HG03575 (cell line): Measurements from ENCODE around the gene SPDYE6.
"Not testable (repeated sequence)": the region's sequence is repeated elsewhere in the genome, so short reads cannot be mapped to it uniquely, and the experiment has no call there.

ENCODE experiments used
- ATAC-seq: cut with Tn5 transposase; IDR thresholded peaks from one replicate; pipeline ENCODE4 v1.9.1; 2021; ENCODE audit not compliant: unreplicated experiment, insufficient number of reproducible peaks, low FRiP score; ENCODE audit errors: extremely low read depth

Gene SPDYE6

DNA sequence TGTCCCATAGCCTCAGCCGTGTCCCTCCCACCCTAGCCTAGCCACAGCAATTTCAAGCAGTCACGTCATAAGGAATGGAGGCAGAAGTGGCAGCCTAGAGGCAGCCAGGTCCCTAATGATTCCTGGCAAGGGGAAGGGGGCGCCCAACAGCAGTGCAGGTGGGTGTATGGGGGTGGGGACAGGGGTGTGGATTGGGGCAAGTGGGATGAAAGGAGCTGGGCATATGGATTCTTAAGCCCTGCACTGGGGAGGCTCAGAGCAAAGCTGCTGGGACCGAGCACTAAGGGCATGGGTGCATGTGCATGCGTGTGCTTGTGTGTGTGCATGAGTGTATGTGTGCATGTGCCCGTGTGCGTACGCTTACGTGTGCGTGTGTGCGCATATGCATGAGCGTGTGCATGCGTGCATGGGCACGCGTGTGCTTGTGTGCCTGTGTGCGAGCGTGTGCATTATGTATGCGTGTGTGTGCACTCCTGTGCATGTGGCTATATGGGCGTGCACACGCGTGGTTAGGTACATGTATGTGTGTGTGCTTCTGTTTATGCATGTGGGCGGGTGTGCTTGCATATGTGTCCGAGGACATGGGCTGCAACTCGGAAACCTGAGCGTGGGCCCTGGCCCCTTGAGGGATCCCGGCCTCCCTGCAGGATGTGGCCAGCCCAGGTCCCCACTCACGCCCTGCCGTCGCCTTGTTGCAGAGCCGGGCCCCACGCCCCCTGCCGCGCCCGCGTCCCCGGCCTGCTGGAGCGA, 35.5 kb downstream of the SPDYE6 start:
- no peak for ATAC-seq

DNA sequence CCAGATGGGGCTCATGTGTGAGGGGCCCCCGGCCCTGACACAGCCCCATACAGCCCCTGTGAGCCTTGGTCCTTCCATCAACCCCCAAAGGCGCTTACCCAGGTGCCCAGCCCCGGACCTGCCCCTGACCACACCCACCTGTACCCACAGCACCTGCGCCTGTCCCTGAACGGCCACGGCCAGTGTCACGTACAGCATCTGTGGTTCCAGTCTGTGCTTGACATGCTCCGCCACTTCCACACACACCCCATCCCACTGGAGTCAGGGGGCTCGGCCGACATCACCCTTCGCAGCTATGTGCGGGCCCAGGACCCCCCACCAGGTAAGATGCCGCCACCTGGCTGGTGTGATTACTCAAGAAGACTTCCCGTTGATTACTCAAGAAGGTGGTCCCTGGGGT, 36.1 kb downstream of the SPDYE6 start:
- no peak for ATAC-seq

DNA sequence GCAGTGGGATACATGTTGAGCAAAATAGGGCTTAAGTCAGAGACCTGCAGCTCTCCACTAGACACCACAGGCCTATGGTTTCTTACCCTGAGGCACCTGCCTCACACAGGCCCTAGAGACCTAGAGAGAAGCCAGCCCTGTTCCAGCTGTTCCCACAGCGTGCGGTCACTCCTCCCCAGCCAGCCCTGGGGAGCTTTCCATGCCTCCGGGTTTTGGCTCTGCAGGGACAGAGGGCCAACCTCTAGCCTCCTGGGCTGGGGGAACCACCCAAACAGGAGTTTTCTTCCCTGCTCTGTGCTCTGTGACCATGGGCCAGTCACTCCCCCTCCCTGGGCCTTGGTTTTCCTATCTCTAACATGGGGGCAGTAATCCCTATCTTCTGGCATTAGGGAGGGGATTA, 36.6 kb downstream of the SPDYE6 start:
- no peak for ATAC-seq

DNA sequence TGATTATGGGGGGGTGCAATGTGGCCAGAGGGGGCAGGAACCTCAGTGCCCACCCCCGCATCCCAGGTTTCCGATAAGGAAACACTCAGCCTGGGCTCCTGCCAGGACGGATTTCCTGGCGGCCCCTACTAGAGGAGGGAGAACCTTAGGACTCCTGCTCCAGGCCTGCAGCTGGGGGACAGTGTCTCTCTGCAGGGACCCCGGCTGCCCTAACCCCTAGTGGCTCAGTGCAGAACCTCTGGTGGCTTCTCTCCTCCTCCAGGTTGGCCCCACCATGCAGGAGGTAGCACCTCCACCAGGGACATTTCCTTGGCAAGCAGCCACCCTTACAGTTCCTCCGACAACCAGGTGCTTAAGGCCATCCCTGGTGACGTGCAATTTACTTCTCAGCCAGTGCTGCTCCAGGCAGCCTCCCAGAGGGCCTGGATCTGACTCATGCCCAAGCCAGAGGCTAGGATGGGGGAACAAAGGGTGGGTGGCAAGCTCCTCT, 37.7 kb downstream of the SPDYE6 start:
- no peak for ATAC-seq

DNA sequence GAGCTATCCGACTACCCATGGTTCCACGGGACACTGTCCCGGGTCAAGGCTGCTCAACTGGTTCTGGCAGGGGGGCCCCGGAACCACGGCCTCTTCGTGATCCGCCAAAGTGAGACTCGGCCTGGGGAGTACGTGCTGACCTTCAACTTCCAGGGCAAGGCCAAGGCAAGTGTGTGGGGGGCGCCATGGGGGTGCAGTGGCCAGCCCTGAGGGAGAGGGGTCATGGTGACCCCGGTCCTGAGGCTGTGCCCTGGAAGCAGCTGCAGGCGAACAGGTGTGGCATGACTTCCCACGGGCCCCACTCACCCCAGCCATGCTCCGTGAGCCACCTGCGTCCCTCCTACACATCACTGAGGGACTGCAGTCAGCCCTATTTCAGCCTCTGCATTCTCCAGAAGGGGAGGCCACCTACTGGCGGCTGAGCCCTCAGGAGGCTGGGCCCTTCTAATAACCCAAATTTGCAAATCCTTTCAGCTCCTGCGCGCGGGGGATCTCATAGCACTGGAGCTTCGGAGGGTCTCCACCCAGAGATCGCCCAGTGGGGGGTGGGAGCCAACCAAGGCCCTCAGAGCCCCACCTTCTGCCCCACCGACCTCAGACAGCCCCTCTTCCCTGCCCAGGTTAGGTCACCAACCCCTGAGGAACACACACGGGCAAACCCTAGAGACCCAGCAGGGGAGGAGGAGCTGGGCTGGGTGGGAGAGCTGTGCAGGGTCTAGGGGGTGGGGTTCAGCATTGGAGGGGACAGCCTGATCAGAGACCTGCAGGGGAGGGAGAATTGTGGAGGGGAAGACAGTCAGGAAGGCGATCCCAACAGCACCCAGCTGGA, 38.8 kb downstream of the SPDYE6 start:
- ATAC-seq, result no peak

DNA sequence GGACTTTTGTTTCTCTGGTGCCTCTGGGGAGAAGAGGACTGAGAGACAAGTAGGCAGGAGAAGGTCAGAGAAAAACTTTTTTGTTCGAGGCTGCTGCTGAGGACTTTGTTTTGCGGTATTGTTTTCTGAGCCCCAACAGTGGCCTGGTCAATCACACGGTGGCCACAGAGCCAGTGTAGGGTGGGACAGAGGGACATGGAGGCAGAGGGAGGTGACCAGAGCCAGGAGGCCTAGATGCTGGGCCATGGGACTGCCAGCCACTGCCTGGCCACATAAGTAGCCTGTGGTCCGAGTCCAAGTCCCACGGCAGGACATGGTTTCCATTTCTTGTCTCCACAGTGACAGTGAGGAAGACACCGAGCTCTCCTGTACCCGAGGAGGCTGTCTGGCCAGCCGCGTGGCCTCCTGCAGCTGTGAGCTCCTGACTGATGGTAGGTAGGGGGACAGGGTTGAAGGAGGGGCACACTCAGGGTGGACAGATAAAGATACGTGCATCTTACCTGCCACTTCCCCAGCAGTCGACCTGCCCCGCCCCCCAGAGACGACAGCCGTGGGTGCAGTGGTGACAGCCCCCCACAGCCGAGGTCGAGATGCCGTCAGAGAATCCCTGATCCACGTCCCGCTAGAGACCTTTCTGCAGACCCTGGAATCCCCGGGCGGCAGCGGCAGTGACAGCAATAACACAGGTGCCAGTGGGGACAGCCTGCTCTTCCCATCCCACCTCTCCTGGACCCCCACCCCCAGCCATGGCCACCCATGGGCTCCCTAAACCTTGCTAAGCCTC, 42.1 kb downstream of the SPDYE6 start:
- no peak for ATAC-seq

DNA sequence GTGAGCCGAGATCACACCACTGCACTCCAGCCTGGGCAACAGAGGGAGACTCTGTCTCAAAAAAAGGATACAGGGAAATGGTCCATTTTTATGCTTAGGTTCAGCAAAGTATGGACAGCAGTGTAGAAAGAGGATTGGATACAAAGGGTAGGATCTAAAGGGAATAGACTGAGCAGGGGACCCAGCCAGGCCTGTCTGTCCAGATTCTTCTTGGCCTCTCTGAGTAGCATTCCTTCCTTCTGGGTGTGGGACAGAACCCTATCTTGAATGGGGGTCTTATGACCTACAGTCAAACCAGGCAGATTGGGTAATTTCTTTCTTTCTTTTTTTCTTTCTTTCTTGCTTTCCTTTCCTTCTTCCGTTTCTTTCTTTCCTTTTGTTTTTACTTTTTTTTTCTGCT, 43.9 kb downstream of the SPDYE6 start:
- ATAC-seq, result no peak

DNA sequence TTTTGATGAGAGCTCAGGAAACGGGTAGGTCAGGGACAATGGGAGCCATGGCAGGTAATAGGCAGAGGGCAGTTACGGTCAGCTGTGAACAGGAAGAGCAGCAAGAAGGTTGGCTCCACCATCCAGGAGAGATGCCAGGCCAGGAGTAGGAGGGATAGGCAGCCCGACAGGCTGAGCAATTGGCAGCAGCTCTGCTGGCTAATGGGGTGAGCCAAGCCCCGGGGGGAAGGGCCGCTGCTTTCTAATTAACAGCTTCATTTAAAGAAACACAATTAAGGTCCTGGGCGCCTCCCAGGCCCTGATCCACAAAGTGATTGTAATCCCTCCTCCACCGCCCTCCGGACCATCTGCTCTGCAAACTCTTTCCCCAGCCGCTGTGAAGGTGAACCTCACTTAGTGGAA, 45.8 kb downstream of the SPDYE6 start:
- no peak for ATAC-seq

DNA sequence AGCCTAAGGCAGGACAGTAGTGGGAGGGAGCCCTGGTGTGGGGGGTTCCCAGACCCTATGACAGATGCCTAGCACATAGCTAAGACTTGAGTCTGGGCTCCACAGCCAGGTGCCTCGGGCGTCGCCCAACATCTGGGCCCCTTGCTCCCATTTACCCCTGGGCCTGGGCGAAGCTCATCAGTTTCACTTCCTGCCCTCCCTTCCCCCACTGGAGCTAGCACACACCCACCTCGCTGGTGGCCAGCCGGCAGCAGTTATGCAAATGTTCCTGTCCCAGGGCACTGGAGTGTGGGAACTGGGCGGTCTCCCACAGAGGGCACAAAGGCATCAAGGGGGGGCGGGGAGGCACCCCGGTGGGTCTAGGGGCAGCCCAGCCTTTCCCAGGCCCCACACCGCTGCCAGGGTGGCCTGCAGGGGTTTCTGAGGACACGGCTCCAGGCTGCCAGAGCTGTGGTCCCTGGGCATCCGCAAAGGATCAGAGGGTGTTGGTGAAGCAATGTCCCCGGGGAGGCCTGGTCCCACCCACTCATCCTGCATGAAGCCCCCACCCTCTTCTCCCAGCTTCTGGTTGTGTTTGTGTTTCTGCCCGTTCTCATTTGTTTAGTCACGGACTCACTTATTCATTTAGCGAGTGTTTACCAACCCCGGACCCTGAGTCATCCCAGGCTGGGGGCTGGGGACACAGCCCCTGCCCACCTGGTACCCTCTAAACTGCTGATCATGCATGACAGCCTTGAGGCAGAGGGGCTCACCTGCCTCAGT, 49.1 kb downstream of the SPDYE6 start:
- peak; percentile 41 for ATAC-seq

DNA sequence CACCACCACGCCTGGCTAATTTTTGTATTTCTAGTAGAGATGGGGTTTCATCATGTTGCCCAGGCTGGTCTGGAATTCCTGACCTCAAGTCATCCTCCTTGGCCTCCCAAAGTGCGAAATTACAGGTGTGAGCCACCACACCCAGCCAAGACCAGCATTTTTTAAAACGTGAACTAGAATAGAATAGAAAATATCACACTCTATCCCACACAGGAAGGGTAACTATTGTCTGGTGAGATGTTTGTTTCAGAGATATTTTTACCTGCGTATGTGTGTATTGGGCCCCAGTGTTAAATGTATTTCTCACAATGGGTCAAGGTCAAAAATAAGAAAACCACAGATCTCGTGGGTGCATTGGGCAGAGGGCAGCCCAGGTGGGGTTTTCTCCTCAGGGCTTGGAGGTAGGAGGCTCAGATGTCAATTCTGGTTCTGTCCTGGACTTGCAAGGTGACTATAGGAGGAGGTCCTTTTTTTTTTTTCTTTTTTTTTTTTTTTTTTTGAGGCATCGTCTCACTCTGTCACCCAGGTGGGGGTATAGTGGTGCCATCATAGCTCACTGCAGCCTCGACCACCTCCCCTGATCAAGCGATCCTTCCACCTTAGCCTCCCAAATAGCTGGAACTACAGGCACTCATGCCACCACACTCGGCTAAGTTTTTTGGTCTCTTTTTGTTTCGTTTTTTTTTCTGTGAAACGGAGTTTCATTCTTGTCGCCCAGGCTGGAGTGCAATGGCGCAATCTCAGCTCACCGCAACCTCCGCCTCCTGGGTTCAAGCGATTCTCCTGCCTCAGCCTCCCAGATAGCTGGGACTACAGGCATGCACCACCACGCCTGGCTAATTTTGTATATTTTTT, 50.6 kb downstream of the SPDYE6 start:
- ATAC-seq, result peak; percentile 34

DNA sequence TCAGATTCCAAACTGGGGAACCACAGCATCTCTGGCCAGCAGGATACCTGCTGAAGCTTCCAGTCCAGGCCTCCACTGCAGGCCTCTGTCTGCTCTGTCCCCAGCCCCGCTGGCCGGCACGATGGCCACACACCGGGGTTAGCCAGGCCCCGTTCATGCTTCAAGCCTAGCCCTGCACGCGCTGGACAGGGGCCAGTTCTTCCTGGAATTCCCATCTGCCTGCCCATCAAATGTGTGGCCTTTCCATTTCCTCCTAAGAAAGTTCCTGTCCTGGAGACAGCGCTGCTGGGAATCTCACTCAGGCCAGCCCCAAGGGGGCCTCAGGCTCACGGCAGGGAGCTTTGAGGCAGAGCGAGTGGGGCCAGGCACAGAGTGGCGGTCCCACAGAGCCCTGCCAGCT, 51.6 kb downstream of the SPDYE6 start:
- ATAC-seq, result no peak

DNA sequence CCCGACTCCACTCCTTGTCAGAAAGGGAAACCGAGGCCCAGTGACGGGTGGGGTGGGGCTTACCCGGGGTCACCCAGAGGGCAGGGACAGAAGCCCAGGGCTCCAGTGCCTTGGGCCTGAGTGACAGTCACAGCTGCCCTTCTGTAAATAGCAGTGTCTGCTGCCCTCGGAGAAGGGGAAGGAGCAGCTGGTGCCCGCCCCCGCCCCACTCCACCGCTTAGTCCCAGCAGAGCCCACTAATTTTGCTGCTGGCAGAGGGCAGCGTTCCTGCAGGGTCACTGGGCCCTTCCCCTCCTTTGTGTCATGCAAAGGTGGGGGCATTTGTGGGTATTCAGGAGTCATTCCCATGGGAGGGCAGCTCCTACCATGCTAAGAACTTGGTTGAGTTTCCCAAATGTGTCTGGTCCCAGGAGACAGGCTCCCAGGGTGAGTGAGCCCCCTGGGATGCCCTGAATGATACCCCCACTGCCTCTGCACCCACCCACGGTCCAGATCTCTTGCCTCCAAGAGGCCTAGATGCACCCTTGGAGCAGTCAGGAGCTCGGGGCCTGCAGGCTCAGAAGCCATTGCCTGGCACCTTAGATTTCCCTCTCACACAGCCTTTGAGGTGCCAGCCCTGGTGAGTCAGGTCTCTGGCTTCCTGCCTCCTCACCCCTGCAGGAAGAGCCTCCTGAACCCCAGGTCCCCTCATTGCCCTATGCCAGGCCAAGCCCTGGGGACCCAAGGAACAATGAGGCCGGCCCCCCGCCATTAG, 52.4 kb downstream of the SPDYE6 start:
- ATAC-seq, result no peak

DNA sequence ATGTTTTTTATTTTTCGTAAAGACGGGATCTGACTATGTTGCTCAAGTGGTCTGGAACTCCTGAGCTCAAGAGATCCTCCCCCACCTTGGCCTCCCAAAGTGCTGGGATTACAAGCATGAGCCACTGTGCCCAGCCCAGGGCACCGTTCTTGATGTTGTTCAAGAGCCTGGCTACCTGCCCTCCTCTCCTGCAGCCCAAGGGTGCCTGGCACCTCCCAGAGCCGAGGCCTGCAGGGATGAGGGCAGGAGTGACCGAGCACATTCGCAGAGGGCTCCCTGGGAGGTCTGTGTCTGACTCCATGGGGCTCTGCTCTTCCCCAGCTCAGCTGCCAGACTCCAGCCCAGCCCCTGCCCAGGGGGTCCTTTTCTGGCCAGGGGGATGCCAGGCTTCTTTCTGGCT, 54.2 kb downstream of the SPDYE6 start:
- ATAC-seq, result no peak

DNA sequence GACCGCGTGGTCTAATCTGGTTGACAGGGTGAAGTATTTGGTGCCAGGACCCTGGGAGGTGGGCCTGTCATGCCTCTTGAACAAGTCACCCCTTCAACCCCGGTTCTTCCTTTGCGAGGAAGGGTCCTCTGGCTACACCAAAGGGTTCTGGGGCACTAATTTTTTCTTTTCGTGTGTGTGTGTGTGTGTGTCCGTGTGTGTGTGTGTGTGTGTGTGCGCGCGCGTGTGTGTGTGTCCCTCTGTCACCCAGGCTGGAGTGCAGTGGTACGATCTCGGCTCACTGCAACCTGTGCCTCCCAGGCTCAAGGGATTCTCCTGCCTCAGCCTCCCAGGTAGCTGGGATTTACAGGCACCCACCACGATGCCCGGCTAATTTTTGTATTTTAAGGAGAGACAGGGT, 54.9 kb downstream of the SPDYE6 start:
- ATAC-seq, result not testable (repeated sequence)

DNA sequence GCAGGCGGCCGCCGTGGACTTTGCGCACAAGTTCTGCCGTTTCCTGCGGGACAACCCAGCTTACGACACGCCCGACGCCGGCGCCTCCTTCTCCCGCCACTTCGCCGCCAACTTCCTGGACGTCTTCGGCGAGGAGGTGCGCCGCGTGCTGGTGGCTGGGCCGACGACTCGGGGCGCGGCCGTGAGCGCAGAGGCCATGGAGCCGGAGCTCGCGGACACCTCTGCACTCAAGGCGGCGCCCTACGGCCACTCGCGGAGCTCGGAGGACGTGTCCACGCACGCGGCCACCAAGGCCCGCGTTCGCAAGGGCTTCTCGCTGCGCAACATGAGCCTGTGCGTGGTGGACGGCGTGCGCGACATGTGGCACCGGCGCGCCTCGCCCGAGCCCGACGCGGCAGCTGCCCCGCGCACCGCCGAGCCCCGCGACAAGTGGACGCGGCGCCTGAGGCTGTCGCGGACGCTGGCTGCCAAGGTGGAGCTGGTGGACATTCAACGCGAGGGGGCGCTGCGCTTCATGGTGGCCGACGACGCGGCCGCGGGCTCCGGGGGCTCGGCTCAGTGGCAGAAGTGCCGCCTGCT, 55.5 kb downstream of the SPDYE6 start:
- no peak for ATAC-seq

DNA sequence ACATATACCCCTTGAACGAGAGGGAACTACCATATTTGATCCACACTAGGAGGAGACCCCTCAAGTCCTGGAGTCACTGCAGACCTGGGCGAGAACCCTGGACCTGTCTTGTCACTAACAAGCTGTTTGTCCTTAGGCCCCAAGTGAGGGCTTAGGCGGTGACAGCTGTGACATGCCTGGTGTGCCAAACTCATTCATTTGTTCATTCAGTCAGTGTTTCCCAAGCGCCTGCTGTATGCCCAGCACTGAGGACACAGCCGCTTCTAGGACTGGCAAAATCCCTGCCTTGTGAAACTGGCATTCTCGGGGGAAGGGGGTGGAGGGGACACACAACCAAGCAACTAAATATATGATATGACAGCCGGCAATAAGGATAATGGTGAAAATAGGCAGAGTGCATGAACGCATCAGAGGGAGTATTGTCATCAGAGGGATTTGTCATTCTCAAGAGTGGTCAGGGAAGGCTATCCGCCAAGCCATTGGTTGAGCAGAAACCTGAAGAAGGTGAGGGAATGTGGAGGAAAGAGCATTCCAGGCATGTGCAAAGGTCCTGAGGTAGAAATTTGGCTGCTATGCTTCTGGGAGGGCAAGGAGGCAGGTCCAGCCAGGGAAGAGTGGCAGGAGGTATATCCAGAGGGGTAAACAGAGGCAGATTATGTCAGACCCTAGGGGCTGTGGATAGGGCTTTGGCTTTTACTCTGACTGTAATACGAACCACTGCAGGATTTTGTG, 58.6 kb downstream of the SPDYE6 start:
- no peak for ATAC-seq
